IMR-90 (cell line): ENCODE measurements around the gene ROBO1. TPM values are rescaled to one million over a fixed set of nuclear protein-coding genes. Genes with fewer than 3 reads are reported as not detected.

Experiments
- ATAC-seq: fragments of 200-7000 bp; cut with Tn5 transposase; 2 replicates; pipeline ENCODE4 v1.9.1; 2020; ENCODE audit warnings: low read depth, mild to moderate bottlenecking, moderate library complexity
- BruUV-seq: library from RNA; stranded (reverse); fragments of 400-500 nt; replicated peaks from 2 replicates; lab custom pipeline; 2021; lab: Mats Ljungman, UMichigan
- CTCF ChIA-PET: fragments of 300-600 bp; formaldehyde crosslinking; extraction: SDS; loops from one replicate; lab custom pipeline; 2021; ENCODE audit warnings: antibody characterized with exemption; lab: Yijun Ruan, JAX
- POLR2A ChIA-PET: fragments of 300-600 bp; sonication (Branson Sonifier 250); formaldehyde crosslinking; loops from one replicate; lab custom pipeline; 2022; ENCODE audit warnings: antibody characterized with exemption; ENCODE audit not compliant: unreplicated experiment; lab: Charles Lee
- DNase-seq: peaks from one replicate; pipeline ENCODE4 v3.0.0; 2013
- H2AFZ ChIP-seq: replicated peaks from 2 replicates; pipeline ENCODE3; 2013; ENCODE audit warnings: low read length, mild to moderate bottlenecking; ENCODE audit not compliant: poor library complexity
- H2AK5ac ChIP-seq: 2 replicates; pipeline ENCODE4 v1.6.1; 2013; ENCODE audit warnings: low read depth, low read length, inconsistent platforms
- H2AK9ac ChIP-seq: replicated peaks from 2 replicates; pipeline ENCODE3; 2013; ENCODE audit warnings: mild to moderate bottlenecking, low read depth, low read length, moderate library complexity; ENCODE audit not compliant: poor library complexity
- H2BK120ac ChIP-seq: 2 replicates; pipeline ENCODE4 v1.6.1; 2013; ENCODE audit warnings: low read depth, low read length, inconsistent platforms
- H2BK15ac ChIP-seq: 3 replicates; pipeline ENCODE4 v1.6.1; 2013; ENCODE audit warnings: low read depth, low read length, inconsistent platforms
- H2BK20ac ChIP-seq: 2 replicates; pipeline ENCODE4 v1.6.1; 2013; ENCODE audit warnings: low read depth, mild to moderate bottlenecking, inconsistent platforms, low read length, moderate library complexity
- H2BK5ac ChIP-seq: 2 replicates; pipeline ENCODE4 v1.6.1; 2013; ENCODE audit warnings: mild to moderate bottlenecking, low read depth, low read length, inconsistent platforms; ENCODE audit not compliant: poor library complexity, severe bottlenecking
- H3K14ac ChIP-seq: replicated peaks from 2 replicates; pipeline ENCODE4 v1.6.1; 2013; ENCODE audit warnings: low read depth, low read length, inconsistent platforms
- H3K18ac ChIP-seq: 2 replicates; pipeline ENCODE4 v1.6.1; 2013; ENCODE audit warnings: low read depth, low read length, control low read depth
- H3K23ac ChIP-seq: 2 replicates; pipeline ENCODE4 v1.6.1; 2013; ENCODE audit warnings: low read depth, low read length, inconsistent platforms
- H3K27ac ChIP-seq: 2 replicates; pipeline ENCODE4 v1.5.1; 2013; ENCODE audit warnings: mild to moderate bottlenecking, control low read depth, low read length; ENCODE audit not compliant: insufficient read depth
- H3K27me3 ChIP-seq: 2 replicates; pipeline ENCODE4 v1.6.1; 2013; ENCODE audit warnings: low read length; ENCODE audit not compliant: control insufficient read depth, insufficient read depth
- H3K36me3 ChIP-seq: 2 replicates; pipeline ENCODE4 v1.6.1; 2013; ENCODE audit warnings: low read length, mixed read lengths; ENCODE audit not compliant: control insufficient read depth, insufficient read depth
- H3K4ac ChIP-seq: 2 replicates; pipeline ENCODE4 v1.6.1; 2013; ENCODE audit warnings: low read depth, low read length, inconsistent platforms
- H3K4me1 ChIP-seq: 2 replicates; pipeline ENCODE4 v1.6.1; 2013; ENCODE audit warnings: low read length, mixed read lengths; ENCODE audit not compliant: control insufficient read depth, insufficient read depth
- H3K4me2 ChIP-seq: 2 replicates; pipeline ENCODE4 v1.6.1; 2013; ENCODE audit warnings: low read depth, mild to moderate bottlenecking, control low read depth, low read length, moderate library complexity
- H3K4me3 ChIP-seq: 2 replicates; pipeline ENCODE4 v1.5.1; 2013; ENCODE audit warnings: low read depth, mild to moderate bottlenecking, control low read depth, low read length, moderate library complexity; ENCODE audit not compliant: insufficient read depth
- H3K56ac ChIP-seq: 2 replicates; pipeline ENCODE4 v1.6.1; 2013; ENCODE audit warnings: low read length, inconsistent platforms; ENCODE audit not compliant: insufficient read depth; ENCODE audit errors: extremely low read depth
- H3K79me1 ChIP-seq, 2 experiments: 2 replicates each; pipeline ENCODE4 v1.6.1; 2013; ENCODE audit warnings: low read length in 2 of 2, inconsistent platforms in 1 of 2, low read depth in 1 of 2
- H3K9ac ChIP-seq: 2 replicates; pipeline ENCODE4 v1.6.1; 2013; ENCODE audit warnings: low read depth, low read length, control low read depth
- H3K9me1 ChIP-seq: 2 replicates; pipeline ENCODE4 v1.6.1; 2013; ENCODE audit warnings: low read length, inconsistent platforms; ENCODE audit not compliant: insufficient read depth
- H3K9me3 ChIP-seq: 2 replicates; pipeline ENCODE4 v1.6.1; 2013; ENCODE audit warnings: low read length; ENCODE audit not compliant: control insufficient read depth, insufficient read depth
- H4K20me1 ChIP-seq: 2 replicates; pipeline ENCODE4 v1.6.1; 2013; ENCODE audit warnings: low read length, inconsistent platforms; ENCODE audit not compliant: insufficient read depth
- H4K5ac ChIP-seq: 2 replicates; pipeline ENCODE4 v1.6.1; 2013; ENCODE audit warnings: mild to moderate bottlenecking, low read depth, low read length, control low read depth
- H4K8ac ChIP-seq, 2 experiments: 2 replicates each; pipeline ENCODE4 v1.6.1; 2013; ENCODE audit warnings: low read depth in 2 of 2, low read length in 2 of 2, control low read depth in 1 of 2, inconsistent platforms in 1 of 2
- H4K91ac ChIP-seq: 2 replicates; pipeline ENCODE4 v1.6.1; 2013; ENCODE audit warnings: low read depth, low read length, inconsistent platforms; ENCODE audit not compliant: insufficient read depth
- BHLHE40 ChIP-seq: fragments of 150-350 bp; IDR thresholded peaks from 2 replicates; pipeline ENCODE4 v1.6.1; 2016; ENCODE audit warnings: mild to moderate bottlenecking, low read depth, low read length
- CEBPB ChIP-seq: IDR thresholded peaks from 2 replicates; pipeline ENCODE4 v1.6.1; 2012; ENCODE audit warnings: low read depth, low read length, improper control_type of control experiment
- CHD1 ChIP-seq: IDR thresholded peaks from 2 replicates; pipeline ENCODE4 v1.6.1; 2012; ENCODE audit warnings: low read depth, low read length, improper control_type of control experiment
- CTCF ChIP-seq: conservative IDR thresholded peaks from 2 replicates; pipeline ENCODE4 v1.5.1; 2012; ENCODE audit warnings: mild to moderate bottlenecking, low read depth, low read length, improper control_type of control experiment
- FOS ChIP-seq: fragments of 150-350 bp; IDR thresholded peaks from 2 replicates; pipeline ENCODE4 v1.6.1; 2016; ENCODE audit warnings: low read depth, low read length
- MAFK ChIP-seq: IDR thresholded peaks from 2 replicates; pipeline ENCODE4 v1.6.1; 2012; ENCODE audit warnings: low read depth, low read length, improper control_type of control experiment
- MAZ ChIP-seq: IDR thresholded peaks from 2 replicates; pipeline ENCODE4 v1.6.1; 2012; ENCODE audit warnings: low read depth, mild to moderate bottlenecking, low read length, improper control_type of control experiment, moderate library complexity, borderline replicate concordance
- MXI1 ChIP-seq: IDR thresholded peaks from 2 replicates; pipeline ENCODE4 v1.6.1; 2012; ENCODE audit warnings: low read depth, mild to moderate bottlenecking, low read length, moderate library complexity, borderline replicate concordance
- NFE2L2 ChIP-seq: fragments of 150-350 bp; IDR thresholded peaks from 2 replicates; pipeline ENCODE4 v1.6.1; 2016; ENCODE audit warnings: low read depth, mild to moderate bottlenecking, low read length
- POLR2A ChIP-seq: IDR thresholded peaks from 2 replicates; pipeline ENCODE4 v1.6.1; 2012; ENCODE audit warnings: mild to moderate bottlenecking, low read depth, low read length
- RAD21 ChIP-seq: IDR thresholded peaks from 2 replicates; pipeline ENCODE4 v1.6.1; 2012; ENCODE audit warnings: low read length, improper control_type of control experiment
- RCOR1 ChIP-seq: IDR thresholded peaks from 2 replicates; pipeline ENCODE4 v1.6.1; 2012; ENCODE audit warnings: mild to moderate bottlenecking, low read length, improper control_type of control experiment; ENCODE audit not compliant: insufficient replicate concordance
- RFX5 ChIP-seq: IDR thresholded peaks from 2 replicates; pipeline ENCODE4 v1.8.0; 2012; ENCODE audit warnings: low read depth, mild to moderate bottlenecking, low read length, moderate library complexity
- SMC3 ChIP-seq: fragments of 150-350 bp; IDR thresholded peaks from 2 replicates; pipeline ENCODE4 v1.6.1; 2016; ENCODE audit warnings: low read depth, mild to moderate bottlenecking, antibody characterized with exemption, low read length, moderate library complexity
- dilution Hi-C: fragments of 300-500 bp; cut with HindIII; formaldehyde crosslinking; loops from one replicate; pipeline ENCODE4 v1.14.3; 2018; ENCODE audit warnings: low sequenced_read_pairs; ENCODE audit not compliant: unreplicated experiment
- in situ Hi-C: fragments of 300-500 bp; cut with MboI; formaldehyde crosslinking; loops from 3 replicates; pipeline ENCODE4 v1.14.3; 2019; ENCODE audit warnings: low sequenced_read_pairs, inconsistent platforms, mixed read lengths
- intact Hi-C: fragments of 100-400 bp; cut with micrococcal nuclease; formaldehyde crosslinking; loops from 2 replicates; pipeline ENCODE4 v1.10.0; 2022
- polyA plus RNA-seq, 3 experiments: library from polyadenylated mRNA; depleted of rRNA; stranded (reverse); fragments of >200 nt; gene quantifications; 2 replicates each; pipeline ENCODE4 v1.2.3, GENCODE V29; 2012; ENCODE audit warnings: low replicate concordance in 1 of 3
- total RNA-seq: library from RNA; depleted of rRNA; stranded (reverse); fragments of >200 nt; gene quantifications from 2 replicates; pipeline ENCODE4 v1.2.3, GENCODE V29; 2012
- TF ChIP-seq, protein P1 (sequence below): fragments of 150-350 bp; IDR thresholded peaks from 2 replicates; pipeline ENCODE4 v1.6.1; 2016; ENCODE audit warnings: low read depth, mild to moderate bottlenecking, low read length, moderate library complexity, borderline replicate concordance
- TF ChIP-seq, protein P2 (sequence below): fragments of 150-350 bp; IDR thresholded peaks from 2 replicates; pipeline ENCODE4 v1.6.1; 2017; ENCODE audit warnings: mild to moderate bottlenecking, antibody characterized with exemption, low read length, low read depth

ROBO1 gene
- total and polyA plus RNA-seq, 2 of the 4 experiments (the other 2 are of a cell fraction), result 24.1 to 53.9 TPM

DNA sequence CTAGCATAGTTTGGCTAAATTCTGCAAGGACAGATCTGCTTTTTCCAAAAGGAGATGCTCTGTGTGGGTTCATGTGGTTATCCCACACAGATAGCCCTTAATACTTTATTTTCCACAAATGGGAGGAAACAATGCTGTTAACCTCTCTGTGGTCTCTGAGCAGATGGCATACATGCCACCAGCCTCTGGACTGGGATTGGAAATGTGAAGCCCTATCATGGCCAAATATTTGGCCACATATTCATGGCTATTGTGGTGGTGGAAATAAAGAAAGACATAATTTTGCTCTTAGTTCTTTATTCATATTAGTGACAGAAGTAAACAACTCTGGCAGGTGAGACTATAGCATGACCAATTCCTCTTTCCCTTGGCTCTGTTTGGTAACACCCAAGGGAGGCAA lies 726.2 kb downstream of the ROBO1 start:
- Histone ChIP-seq H3K14ac (0 out of 2 replicates have a peak overlapping the region, but pooled peaks have one; percentile 41), H4K91ac (no peak overlapping the region), H2AFZ (no peak overlapping the region), H3K4me2 (no peak overlapping the region), H2AK5ac (no peak overlapping the region), H3K9me3 (no peaks in the 10 kb centered on the region), H3K4ac (no peak overlapping the region), H2AK9ac (no peak overlapping the region), H3K4me1 (no peaks in the 10 kb centered on the region), H2BK5ac (no peak overlapping the region), H4K20me1 (no peaks in the 10 kb centered on the region), H3K79me1 (no peaks in the 10 kb centered on the region), H3K4me3 (no peak overlapping the region), H2BK15ac (no peak overlapping the region), H3K9ac (no peak overlapping the region), H3K18ac (no peak overlapping the region; the same call in 1 of the 2 replicates), H2BK20ac (no peak overlapping the region), H2BK120ac (no peak overlapping the region), H3K36me3 (no peaks in the 10 kb centered on the region), H3K23ac (no peak overlapping the region), H3K27me3 (no peaks in the 10 kb centered on the region), H3K56ac (no peak overlapping the region), H4K8ac (no peak overlapping the region), H3K27ac (no peak overlapping the region), H4K5ac (no peak overlapping the region), H3K9me1 (no peaks in the 10 kb centered on the region)
- no peak for DNase-seq
- ChIA-PET CTCF (no interaction called here), POLR2A (no interaction called here)
- TF ChIP-seq MXI1 (no peak), NFE2L2 (no peak), MAZ (no peak), RCOR1 (no peak), BHLHE40 (no peak), RFX5 (no peak), CEBPB (no peak), MAFK (no peak), RAD21 (no peak), FOS (no peak), SMC3 (no peak), POLR2A (no peak), CTCF (no peak), CHD1 (no peak)
- TF ChIP-seq, protein P1, sequence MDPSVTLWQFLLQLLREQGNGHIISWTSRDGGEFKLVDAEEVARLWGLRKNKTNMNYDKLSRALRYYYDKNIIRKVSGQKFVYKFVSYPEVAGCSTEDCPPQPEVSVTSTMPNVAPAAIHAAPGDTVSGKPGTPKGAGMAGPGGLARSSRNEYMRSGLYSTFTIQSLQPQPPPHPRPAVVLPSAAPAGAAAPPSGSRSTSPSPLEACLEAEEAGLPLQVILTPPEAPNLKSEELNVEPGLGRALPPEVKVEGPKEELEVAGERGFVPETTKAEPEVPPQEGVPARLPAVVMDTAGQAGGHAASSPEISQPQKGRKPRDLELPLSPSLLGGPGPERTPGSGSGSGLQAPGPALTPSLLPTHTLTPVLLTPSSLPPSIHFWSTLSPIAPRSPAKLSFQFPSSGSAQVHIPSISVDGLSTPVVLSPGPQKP, result no peak
- TF ChIP-seq, protein P2, sequence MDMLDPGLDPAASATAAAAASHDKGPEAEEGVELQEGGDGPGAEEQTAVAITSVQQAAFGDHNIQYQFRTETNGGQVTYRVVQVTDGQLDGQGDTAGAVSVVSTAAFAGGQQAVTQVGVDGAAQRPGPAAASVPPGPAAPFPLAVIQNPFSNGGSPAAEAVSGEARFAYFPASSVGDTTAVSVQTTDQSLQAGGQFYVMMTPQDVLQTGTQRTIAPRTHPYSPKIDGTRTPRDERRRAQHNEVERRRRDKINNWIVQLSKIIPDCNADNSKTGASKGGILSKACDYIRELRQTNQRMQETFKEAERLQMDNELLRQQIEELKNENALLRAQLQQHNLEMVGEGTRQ, result no peak
- BruUV-seq, result no TSS peak
- intact Hi-C loops (no loop called here), dilution Hi-C loops (no loop called here), in situ Hi-C loops (loop anchor here (25.0 kb wide), 2 partner anchors 779 to 1729 kb away; no protein-coding TSS in a partner anchor)
- ATAC-seq, result no peak
